ENCODE measurements around the gene MSX2. TPM values are rescaled to one million over a fixed set of nuclear protein-coding genes. Genes with fewer than 3 reads are reported as not detected.

Gene MSX2
- total RNA-seq, 5 donors from 2014 or later (not counting 1 experiment from before 2014, with no cell fraction given) = not detected

DNA sequence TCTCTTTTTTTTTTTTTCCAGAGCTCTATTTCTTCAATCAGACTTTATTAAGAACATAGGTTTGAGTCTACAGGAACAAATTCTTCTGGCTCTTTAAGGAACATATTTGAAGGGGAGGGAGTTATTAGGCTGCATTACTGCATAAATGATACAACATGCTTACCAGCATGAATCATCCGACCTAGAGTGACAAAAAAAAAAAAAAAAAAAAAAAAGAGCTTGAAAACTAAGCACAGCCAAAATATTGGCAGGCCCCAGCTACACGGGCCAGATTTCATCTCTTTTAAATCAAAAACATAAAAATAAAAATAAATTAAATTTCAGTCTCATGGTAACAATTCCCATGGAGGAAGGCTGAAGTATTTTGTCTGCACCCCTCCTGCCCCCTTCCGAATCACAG is 26.3 kb downstream of the MSX2 start:
- Histone ChIP-seq H3K27me3 (replicated peaks in 1 of 2; ENCODE audit: control insufficient read depth in 2 of 2, extremely low read depth in 1 of 2, insufficient read depth in 2 of 2, low read length in 1 of 2) (peaks cover 21 to 31% of the 10 kb centered on the region in 2 experiments), H3K9me3 (no peaks in the 10 kb centered on the region), H3K36me3 (ENCODE audit: control insufficient read depth in 2 of 2, extremely low read depth in 1 of 2, insufficient read depth in 1 of 2, low read length in 1 of 2) (no peaks in the 10 kb centered on the region), H3K27ac (ENCODE audit: low read length) (no peak overlapping the region), H3K4me3 (ENCODE audit: control insufficient read depth in 1 of 2, extremely low read depth in 1 of 2, low read length in 1 of 2) (no peak overlapping the region), H3K4me1 (ENCODE audit: control insufficient read depth in 1 of 2, extremely low read depth in 1 of 2, insufficient read depth in 2 of 2, low read length in 2 of 2) (no peaks in the 10 kb centered on the region)
- ChIA-PET POLR2A (interaction anchor here in 1 of 2 donors (0.6 kb wide), 1 partner anchor 60 kb away, joined by 5 read pairs; no protein-coding TSS in a partner anchor), CTCF (interaction anchor here (0.5 to 0.6 kb wide), 4 partner anchors 33 to 987 kb away, joined by 3 to 8 read pairs (median 4); no protein-coding TSS in a partner anchor)
- DNase-seq = no peak
- Mint-ChIP-seq H3K4me1 (peaks cover 0 to 3% (median 0%) of the 10 kb centered on the region in 3 donors), H3K27me3 (peaks cover 55 to 63% of the 10 kb centered on the region in 2 donors), H3K27ac (no peak overlapping the region), H3K36me3 (no peaks in the 10 kb centered on the region), H3K4me3 (no peak overlapping the region), H3K9me3 (no peaks in the 10 kb centered on the region)
- WGBS (ENCODE audit: insufficient coverage) = 0% methylated on average over 1 of the region's 3 CpGs
- ATAC-seq (replicated peaks in 1 of 4) = no peak

DNA sequence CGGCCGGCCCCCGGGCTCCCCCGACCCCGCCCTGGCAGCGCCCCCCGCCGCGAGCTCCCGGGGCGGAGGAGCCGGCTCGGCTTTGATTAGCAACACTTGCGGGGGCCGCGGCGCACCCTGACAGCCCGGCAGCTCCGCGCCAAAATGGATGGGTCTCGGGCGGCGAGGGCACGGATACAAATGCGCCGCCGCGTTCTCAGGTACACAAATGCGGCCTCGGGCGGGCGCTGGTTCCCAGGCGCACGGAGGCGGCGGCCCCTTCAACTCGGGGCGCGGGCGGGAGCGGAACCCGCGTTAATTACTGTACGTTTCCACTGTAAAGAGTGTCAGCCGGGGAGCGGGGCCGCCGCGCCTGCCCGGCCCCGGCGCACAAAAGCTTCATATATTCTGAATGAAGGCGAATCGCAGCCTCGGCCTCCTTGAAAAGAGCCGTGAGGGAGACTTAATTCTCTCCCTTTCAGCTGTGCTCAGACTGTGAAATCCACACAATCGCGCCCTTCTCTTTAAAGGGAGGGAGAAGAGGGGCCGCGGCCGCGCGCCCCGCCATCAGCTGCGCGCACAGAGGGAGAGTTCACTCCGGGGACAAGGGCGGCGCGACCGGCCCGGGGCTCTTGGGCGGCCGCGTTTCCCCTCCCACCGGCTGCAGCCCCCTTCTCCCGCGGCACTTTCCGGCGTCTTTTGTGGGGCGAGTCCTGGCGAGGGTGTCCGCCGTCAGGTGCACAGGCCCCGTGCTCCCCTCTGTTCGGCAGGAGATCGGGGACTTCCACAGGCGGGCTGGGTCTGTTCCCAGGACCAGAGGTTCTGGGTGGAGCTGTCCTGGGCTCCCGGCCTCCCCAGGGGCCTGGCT is 27.0 kb downstream of the MSX2 start:
- no peaks in the 10 kb centered on the region for H3K36me3 Mint-ChIP-seq
- 3% methylated on average over 75 of the region's 89 CpGs for WGBS (ENCODE audit: insufficient coverage)
- peaks cover 49 to 57% of the 10 kb centered on the region in 2 donors for H3K27me3 Mint-ChIP-seq
- H3K4me3 ChIP-seq (ENCODE audit: control insufficient read depth in 1 of 2, extremely low read depth in 1 of 2, low read length in 1 of 2) = no peak overlapping the region
- H3K27ac ChIP-seq (ENCODE audit: low read length) = no peak overlapping the region
- H3K36me3 ChIP-seq (ENCODE audit: control insufficient read depth in 2 of 2, extremely low read depth in 1 of 2, insufficient read depth in 1 of 2, low read length in 1 of 2) = no peaks in the 10 kb centered on the region
- no peak for ATAC-seq (replicated peaks in 1 of 4)
- no peak overlapping the region for H3K27ac Mint-ChIP-seq
- peaks cover 19 to 31% of the 10 kb centered on the region in 2 experiments for H3K27me3 ChIP-seq (replicated peaks in 1 of 2; ENCODE audit: control insufficient read depth in 2 of 2, extremely low read depth in 1 of 2, insufficient read depth in 2 of 2, low read length in 1 of 2)
- no peak for DNase-seq
- ChIA-PET POLR2A (interaction anchor here in 1 of 2 donors (0.6 kb wide), 1 partner anchor 60 kb away, joined by 5 read pairs; no protein-coding TSS in a partner anchor), CTCF (interaction anchor here (0.5 to 0.6 kb wide), 4 partner anchors 32 to 988 kb away, joined by 3 to 8 read pairs (median 4); no protein-coding TSS in a partner anchor)
- H3K4me1 ChIP-seq (ENCODE audit: control insufficient read depth in 1 of 2, extremely low read depth in 1 of 2, insufficient read depth in 2 of 2, low read length in 2 of 2) = no peaks in the 10 kb centered on the region
- H3K4me1 Mint-ChIP-seq = peaks cover 0 to 3% (median 0%) of the 10 kb centered on the region in 3 donors
- H3K9me3 ChIP-seq = no peaks in the 10 kb centered on the region
- H3K9me3 Mint-ChIP-seq = no peaks in the 10 kb centered on the region
- no peak overlapping the region for H3K4me3 Mint-ChIP-seq

DNA sequence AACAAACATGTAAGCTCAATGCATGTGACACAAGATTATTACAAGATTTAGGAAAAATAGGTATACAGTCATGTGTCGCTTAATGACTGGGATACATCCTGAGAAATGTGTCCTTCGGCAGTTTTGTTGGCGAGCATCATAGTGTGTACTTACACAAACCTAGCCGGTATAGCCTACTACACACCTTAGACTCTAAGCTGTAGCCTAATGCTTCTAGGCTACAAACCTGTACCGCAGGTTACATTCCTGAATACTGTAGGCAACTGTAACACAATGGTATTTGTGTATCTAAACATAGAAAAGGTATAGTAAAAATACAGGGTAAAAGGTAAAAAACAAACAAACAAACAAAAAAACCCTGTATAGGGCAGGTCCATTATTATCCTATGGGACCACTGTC is 27.7 kb downstream of the MSX2 start:
- no peak overlapping the region for H3K4me3 Mint-ChIP-seq
- ATAC-seq (replicated peaks in 1 of 4) = no peak
- H3K36me3 ChIP-seq (ENCODE audit: control insufficient read depth in 2 of 2, extremely low read depth in 1 of 2, insufficient read depth in 1 of 2, low read length in 1 of 2) = no peaks in the 10 kb centered on the region
- H3K9me3 ChIP-seq = no peaks in the 10 kb centered on the region
- H3K4me1 Mint-ChIP-seq = peaks cover 0 to 3% (median 0%) of the 10 kb centered on the region in 3 donors
- ChIA-PET POLR2A (no interaction called here), CTCF (no interaction called here)
- no peak for DNase-seq
- no peaks in the 10 kb centered on the region for H3K9me3 Mint-ChIP-seq
- 93% methylated on average over 3 of the region's 5 CpGs for WGBS (ENCODE audit: insufficient coverage)
- no peak overlapping the region for H3K27ac ChIP-seq (ENCODE audit: low read length)
- H3K27me3 Mint-ChIP-seq = peaks cover 45 to 54% of the 10 kb centered on the region in 2 donors
- peaks cover 18 to 28% of the 10 kb centered on the region in 2 experiments for H3K27me3 ChIP-seq (replicated peaks in 1 of 2; ENCODE audit: control insufficient read depth in 2 of 2, extremely low read depth in 1 of 2, insufficient read depth in 2 of 2, low read length in 1 of 2)
- no peaks in the 10 kb centered on the region for H3K36me3 Mint-ChIP-seq
- H3K4me3 ChIP-seq (ENCODE audit: control insufficient read depth in 1 of 2, extremely low read depth in 1 of 2, low read length in 1 of 2) = no peak overlapping the region
- no peaks in the 10 kb centered on the region for H3K4me1 ChIP-seq (ENCODE audit: control insufficient read depth in 1 of 2, extremely low read depth in 1 of 2, insufficient read depth in 2 of 2, low read length in 2 of 2)
- H3K27ac Mint-ChIP-seq = no peak overlapping the region

DNA sequence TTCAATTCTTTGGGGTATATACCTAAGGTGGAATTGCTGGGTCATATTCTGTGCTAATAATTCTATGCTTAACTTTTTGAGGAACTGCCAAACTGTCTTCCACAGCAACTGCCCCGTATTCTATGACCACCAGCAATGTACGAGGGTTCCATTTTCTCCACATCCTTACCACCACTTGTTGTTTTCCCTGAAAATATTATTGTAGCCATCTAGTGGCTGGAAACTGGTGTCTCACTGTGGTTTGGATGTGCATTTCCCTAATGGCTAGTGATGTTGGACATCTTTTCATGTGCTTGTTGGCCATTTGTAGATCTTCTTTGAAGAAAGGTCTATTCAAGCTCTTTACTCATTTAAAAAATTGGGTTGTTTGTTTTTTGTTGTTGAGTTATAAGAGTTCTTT is 30.7 kb downstream of the MSX2 start:
- H3K27ac ChIP-seq (ENCODE audit: low read length) = no peak overlapping the region
- no peaks in the 10 kb centered on the region for H3K36me3 ChIP-seq (ENCODE audit: control insufficient read depth in 2 of 2, extremely low read depth in 1 of 2, insufficient read depth in 1 of 2, low read length in 1 of 2)
- Mint-ChIP-seq H3K4me3 (no peak overlapping the region), H3K36me3 (no peaks in the 10 kb centered on the region), H3K4me1 (peaks cover 0 to 3% (median 0%) of the 10 kb centered on the region in 3 donors), H3K27me3 (peaks cover 24 to 32% of the 10 kb centered on the region in 2 donors), H3K9me3 (peaks cover 0 to 7% (median 4%) of the 10 kb centered on the region in 3 donors), H3K27ac (no peak overlapping the region)
- peaks cover 9 to 23% of the 10 kb centered on the region in 2 experiments for H3K27me3 ChIP-seq (replicated peaks in 1 of 2; ENCODE audit: control insufficient read depth in 2 of 2, extremely low read depth in 1 of 2, insufficient read depth in 2 of 2, low read length in 1 of 2)
- WGBS (ENCODE audit: insufficient coverage) = no CpG with 5 or more reads among the region's 2 CpGs
- H3K4me1 ChIP-seq (ENCODE audit: control insufficient read depth in 1 of 2, extremely low read depth in 1 of 2, insufficient read depth in 2 of 2, low read length in 2 of 2) = no peaks in the 10 kb centered on the region
- no peaks in the 10 kb centered on the region for H3K9me3 ChIP-seq
- H3K4me3 ChIP-seq (ENCODE audit: control insufficient read depth in 1 of 2, extremely low read depth in 1 of 2, low read length in 1 of 2) = no peak overlapping the region
- CTCF ChIA-PET = no interaction called here
- DNase-seq = no peak
- no peak for ATAC-seq (replicated peaks in 1 of 4)
- POLR2A ChIA-PET = no interaction called here

DNA sequence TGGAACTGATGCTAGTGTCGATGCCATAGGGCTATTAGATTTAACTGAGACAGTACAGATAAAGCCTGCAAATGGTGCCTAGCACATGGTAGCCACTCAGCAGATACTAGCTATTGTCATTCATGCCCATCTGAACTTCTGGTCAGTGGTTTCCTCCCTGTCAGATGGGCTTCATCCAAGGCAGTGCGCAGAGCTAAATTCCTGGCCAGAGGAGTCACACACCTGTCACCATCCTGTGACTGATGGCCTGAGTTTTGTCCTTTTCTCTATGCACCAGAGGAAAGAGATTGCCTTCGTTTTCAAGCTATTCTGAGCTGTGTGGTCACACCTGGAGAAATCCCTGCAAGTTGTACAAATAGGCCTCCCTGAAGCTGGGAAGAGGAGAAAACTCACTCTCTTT is 34.7 kb downstream of the MSX2 start:
- POLR2A ChIA-PET = no interaction called here
- no peak overlapping the region for H3K27ac Mint-ChIP-seq
- ATAC-seq (replicated peaks in 1 of 4) = no peak

DNA sequence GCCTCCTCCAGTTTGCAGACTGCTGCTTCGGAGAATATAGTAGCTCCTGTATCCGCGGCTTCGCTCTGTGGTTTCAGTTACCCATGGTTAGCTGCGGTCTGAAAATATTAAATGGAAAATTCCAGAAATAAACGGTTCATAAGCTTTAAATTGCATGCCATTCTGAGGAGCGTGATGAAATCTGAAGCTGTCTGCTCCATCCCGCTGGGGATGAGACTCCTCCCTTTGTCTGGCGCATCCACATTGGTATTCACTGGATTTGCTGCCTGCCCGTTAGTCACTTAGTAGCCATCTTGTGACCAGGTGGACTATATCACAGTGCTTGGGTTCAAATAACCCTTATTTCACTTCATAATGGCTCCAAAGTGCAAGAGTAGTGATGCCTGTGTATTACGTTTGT is 36.3 kb downstream of the MSX2 start:
- H3K36me3 ChIP-seq (ENCODE audit: control insufficient read depth in 2 of 2, extremely low read depth in 1 of 2, insufficient read depth in 1 of 2, low read length in 1 of 2) = no peaks in the 10 kb centered on the region
- Mint-ChIP-seq H3K4me3 (no peak overlapping the region), H3K4me1 (no peaks in the 10 kb centered on the region), H3K27me3 (peaks cover 2 to 5% of the 10 kb centered on the region in 2 donors), H3K9me3 (peaks cover 0 to 7% (median 4%) of the 10 kb centered on the region in 3 donors), H3K36me3 (no peaks in the 10 kb centered on the region), H3K27ac (no peak overlapping the region)
- no peak for ATAC-seq (replicated peaks in 1 of 4)
- peaks cover 0 to 4% of the 10 kb centered on the region in 2 experiments for H3K27me3 ChIP-seq (replicated peaks in 1 of 2; ENCODE audit: control insufficient read depth in 2 of 2, extremely low read depth in 1 of 2, insufficient read depth in 2 of 2, low read length in 1 of 2)
- H3K4me1 ChIP-seq (ENCODE audit: control insufficient read depth in 1 of 2, extremely low read depth in 1 of 2, insufficient read depth in 2 of 2, low read length in 2 of 2) = no peaks in the 10 kb centered on the region
- no peak overlapping the region for H3K4me3 ChIP-seq (ENCODE audit: control insufficient read depth in 1 of 2, extremely low read depth in 1 of 2, low read length in 1 of 2)
- CTCF ChIA-PET = no interaction called here
- H3K27ac ChIP-seq (ENCODE audit: low read length) = no peak overlapping the region
- H3K9me3 ChIP-seq = no peaks in the 10 kb centered on the region
- DNase-seq = no peak
- POLR2A ChIA-PET = no interaction called here
- WGBS (ENCODE audit: insufficient coverage) = 93% methylated on average over 9 of the region's 11 CpGs

More for the DNA sequence above, 34.7 kb downstream of the MSX2 start:
- no peak overlapping the region for H3K4me3 Mint-ChIP-seq
- 100% methylated on average over 2 of the region's 3 CpGs for WGBS (ENCODE audit: insufficient coverage)
- CTCF ChIA-PET = no interaction called here
- Histone ChIP-seq H3K4me3 (ENCODE audit: control insufficient read depth in 1 of 2, extremely low read depth in 1 of 2, low read length in 1 of 2) (no peak overlapping the region), H3K9me3 (no peaks in the 10 kb centered on the region), H3K36me3 (ENCODE audit: control insufficient read depth in 2 of 2, extremely low read depth in 1 of 2, insufficient read depth in 1 of 2, low read length in 1 of 2) (no peaks in the 10 kb centered on the region), H3K27me3 (replicated peaks in 1 of 2; ENCODE audit: control insufficient read depth in 2 of 2, extremely low read depth in 1 of 2, insufficient read depth in 2 of 2, low read length in 1 of 2) (peaks cover 0 to under 1% of the 10 kb centered on the region in 2 experiments), H3K4me1 (ENCODE audit: control insufficient read depth in 1 of 2, extremely low read depth in 1 of 2, insufficient read depth in 2 of 2, low read length in 2 of 2) (no peaks in the 10 kb centered on the region), H3K27ac (ENCODE audit: low read length) (no peak overlapping the region)
- DNase-seq = no peak
- no peaks in the 10 kb centered on the region for H3K36me3 Mint-ChIP-seq
- no peaks in the 10 kb centered on the region for H3K4me1 Mint-ChIP-seq
- H3K27me3 Mint-ChIP-seq = peaks cover 8 to 10% of the 10 kb centered on the region in 2 donors
- peaks cover 0 to 7% (median 4%) of the 10 kb centered on the region in 3 donors for H3K9me3 Mint-ChIP-seq
